GM06990 (cell line): Measurements from ENCODE around the gene EHBP1L1.

ENCODE experiments used
- DNase-seq: peaks from one replicate; pipeline ENCODE4 v3.0.0-alpha.2; 2011; ENCODE audit not compliant: insufficient read length; ENCODE audit errors: extremely low read depth
- H3K27me3 ChIP-seq: replicated peaks from 2 replicates; pipeline ENCODE4 v1.6.0; 2011; ENCODE audit warnings: low read length; ENCODE audit not compliant: control insufficient read depth, insufficient read depth
- H3K36me3 ChIP-seq: 2 replicates; pipeline ENCODE4 v1.5.1; 2011; ENCODE audit warnings: low read length; ENCODE audit not compliant: control insufficient read depth, insufficient read depth
- H3K4me3 ChIP-seq: replicated peaks from 2 replicates; pipeline ENCODE4 v1.5.1; 2011; ENCODE audit warnings: low read depth, mild to moderate bottlenecking, control low read depth, low read length
- CTCF ChIP-seq: IDR thresholded peaks from 2 replicates; pipeline ENCODE4 v1.5.1; 2011; ENCODE audit warnings: low read length, control low read depth, mild to moderate bottlenecking, inconsistent platforms; ENCODE audit not compliant: insufficient read depth, poor library complexity, severe bottlenecking

The EHBP1L1 gene

GRCh38 chr11:65633390-65634108 lies 57.7 kb downstream of the EHBP1L1 start:
- Histone ChIP-seq H3K36me3 (peaks cover 58% of the 10 kb centered on the region), H3K27me3 (no peaks in the 10 kb centered on the region), H3K4me3 (no peak overlapping the region)
- TF ChIP-seq CTCF: no peak
- DNase-seq: no peak

- Histone ChIP-seq H3K27me3 (no peaks in the 10 kb centered on the region), H3K4me3 (no peak overlapping the region), H3K36me3 (peaks cover 56% of the 10 kb centered on the region)
- no peak for TF ChIP-seq CTCF
- DNase-seq: no peak
Measured at GRCh38 chr11:65634109-65634436, 58.2 kb downstream of the EHBP1L1 start.

- DNase-seq: no peak
- TF ChIP-seq CTCF: no peak
- no peak overlapping the region for H3K4me3 ChIP-seq
- H3K27me3 ChIP-seq: no peaks in the 10 kb centered on the region
- H3K36me3 ChIP-seq: peaks cover 52% of the 10 kb centered on the region
Measured at GRCh38 chr11:65634440-65634839, 58.6 kb downstream of the EHBP1L1 start.

GRCh38 chr11:65634905-65635731 lies 59.3 kb downstream of the EHBP1L1 start:
- Histone ChIP-seq H3K4me3 (no peak overlapping the region), H3K36me3 (peaks cover 45% of the 10 kb centered on the region)
- no peak for TF ChIP-seq CTCF

GRCh38 chr11:65636108-65637031 lies 60.5 kb downstream of the EHBP1L1 start:
- peaks cover 41% of the 10 kb centered on the region for H3K36me3 ChIP-seq
- no peak overlapping the region for H3K4me3 ChIP-seq
- no peak for TF ChIP-seq CTCF
- no peaks in the 10 kb centered on the region for H3K27me3 ChIP-seq
- DNase-seq: no peak

More at GRCh38 chr11:65634905-65635731, 59.3 kb downstream of the EHBP1L1 start:
- H3K27me3 ChIP-seq: no peaks in the 10 kb centered on the region
- no peak for DNase-seq
